PC-3 (cell line): Measurements from ENCODE around the gene SHBG. TPM values are rescaled to one million over a fixed set of nuclear protein-coding genes. Genes with fewer than 3 reads are reported as not detected.

Source experiments
- ATAC-seq: fragments of 200-7000 bp; cut with Tn5 transposase; 2 replicates; pipeline ENCODE4 v1.9.1; 2020; ENCODE audit warnings: mild to moderate bottlenecking, moderate library complexity
- BruUV-seq: library from RNA; stranded (reverse); fragments of 400-500 nt; replicated peaks from 2 replicates; lab custom pipeline; 2021; lab: Mats Ljungman, UMichigan
- CTCF ChIA-PET: fragments of 300-600 bp; sonication (Branson Sonifier 250); formaldehyde crosslinking; loops from one replicate; lab custom pipeline; 2022; ENCODE audit warnings: antibody characterized with exemption; lab: Charles Lee
- POLR2A ChIA-PET: fragments of 300-600 bp; sonication (Branson Sonifier 250); formaldehyde crosslinking; loops from one replicate; lab custom pipeline; 2022; ENCODE audit warnings: antibody characterized with exemption; ENCODE audit not compliant: unreplicated experiment; lab: Charles Lee
- DNase-seq: peaks from one replicate; pipeline ENCODE4 v3.0.0-alpha.2; 2015
- H2AFZ ChIP-seq: fragments of 300-600 bp; sonication (generic); 2 replicates; pipeline ENCODE4 v1.6.0; 2016; ENCODE audit warnings: antibody characterized with exemption, low read length
- H3F3A ChIP-seq: fragments of 300-600 bp; sonication (generic); one replicate; pipeline ENCODE4 v1.6.0; 2017; ENCODE audit warnings: antibody characterized with exemption, low read length, control low read depth, mild to moderate bottlenecking; ENCODE audit not compliant: unreplicated experiment
- H3K27ac ChIP-seq: fragments of 300-600 bp; sonication (generic); 2 replicates; pipeline ENCODE4 v1.5.1; 2016; ENCODE audit warnings: mild to moderate bottlenecking, low read length
- H3K27me3 ChIP-seq: fragments of 300-600 bp; sonication (generic); 2 replicates; pipeline ENCODE4 v1.6.1; 2016; ENCODE audit warnings: low read length, mixed read lengths
- H3K36me3 ChIP-seq: fragments of 300-600 bp; sonication (generic); 2 replicates; pipeline ENCODE4 v1.6.1; 2016; ENCODE audit warnings: low read depth, mixed run types, low read length, mixed read lengths
- H3K4me1 ChIP-seq: fragments of 300-600 bp; sonication (generic); 2 replicates; pipeline ENCODE4 v1.5.1; 2016; ENCODE audit warnings: low read length; ENCODE audit not compliant: insufficient read depth
- H3K4me2 ChIP-seq: fragments of 300-600 bp; sonication (generic); 2 replicates; pipeline ENCODE4 v1.6.0; 2016; ENCODE audit warnings: low read length
- H3K4me3 ChIP-seq: fragments of 300-600 bp; sonication (generic); 2 replicates; pipeline ENCODE4 v1.5.1; 2016; ENCODE audit warnings: mild to moderate bottlenecking, low read length, mixed read lengths
- H3K79me2 ChIP-seq: fragments of 300-600 bp; sonication (generic); 2 replicates; pipeline ENCODE4 v1.6.1; 2017; ENCODE audit warnings: low read length, mixed read lengths
- H3K9ac ChIP-seq: fragments of 300-600 bp; sonication (generic); 2 replicates; pipeline ENCODE4 v1.6.0; 2016; ENCODE audit warnings: mild to moderate bottlenecking, low read length
- H3K9me2 ChIP-seq: fragments of 300-600 bp; sonication (generic); replicated peaks from 2 replicates; pipeline ENCODE4 v1.6.1; 2016; ENCODE audit warnings: mixed run types, low read length, mixed read lengths
- H3K9me3 ChIP-seq: fragments of 300-600 bp; sonication (generic); 2 replicates; pipeline ENCODE4 v1.6.1; 2016; ENCODE audit warnings: low read length, mixed read lengths
- H4K20me1 ChIP-seq: fragments of 300-600 bp; sonication (generic); 2 replicates; pipeline ENCODE4 v1.6.1; 2016; ENCODE audit warnings: low read length, mixed read lengths
- EZH2 ChIP-seq: fragments of 300-600 bp; sonication (generic); IDR thresholded peaks from one replicate; pipeline ENCODE4 v1.6.1; 2017; ENCODE audit warnings: antibody characterized with exemption, mild to moderate bottlenecking, low read length; ENCODE audit not compliant: unreplicated experiment
- EZH2phosphoT487 ChIP-seq: fragments of 300-600 bp; sonication (generic); IDR thresholded peaks from 2 replicates; pipeline ENCODE4 v1.6.1; 2018; ENCODE audit warnings: mild to moderate bottlenecking, antibody characterized with exemption, low read length, borderline replicate concordance
- intact Hi-C: fragments of 100-400 bp; cut with micrococcal nuclease; formaldehyde crosslinking; loops from 2 replicates; pipeline ENCODE4 v1.9.0; 2023
- total RNA-seq: library from RNA; depleted of rRNA; stranded (reverse); fragments of >200 nt; gene quantifications from 2 replicates; pipeline ENCODE4 v1.2.3, GENCODE V29; 2014
- TF ChIP-seq, protein P1 (sequence below): fragments of 300-600 bp; sonication (generic); conservative IDR thresholded peaks from 2 replicates; pipeline ENCODE4 v1.5.1; 2017; ENCODE audit warnings: antibody characterized with exemption, low read depth, mild to moderate bottlenecking, low read length

SHBG gene
- total RNA-seq, 1 experiment from 2014 or later: not detected

DNA sequence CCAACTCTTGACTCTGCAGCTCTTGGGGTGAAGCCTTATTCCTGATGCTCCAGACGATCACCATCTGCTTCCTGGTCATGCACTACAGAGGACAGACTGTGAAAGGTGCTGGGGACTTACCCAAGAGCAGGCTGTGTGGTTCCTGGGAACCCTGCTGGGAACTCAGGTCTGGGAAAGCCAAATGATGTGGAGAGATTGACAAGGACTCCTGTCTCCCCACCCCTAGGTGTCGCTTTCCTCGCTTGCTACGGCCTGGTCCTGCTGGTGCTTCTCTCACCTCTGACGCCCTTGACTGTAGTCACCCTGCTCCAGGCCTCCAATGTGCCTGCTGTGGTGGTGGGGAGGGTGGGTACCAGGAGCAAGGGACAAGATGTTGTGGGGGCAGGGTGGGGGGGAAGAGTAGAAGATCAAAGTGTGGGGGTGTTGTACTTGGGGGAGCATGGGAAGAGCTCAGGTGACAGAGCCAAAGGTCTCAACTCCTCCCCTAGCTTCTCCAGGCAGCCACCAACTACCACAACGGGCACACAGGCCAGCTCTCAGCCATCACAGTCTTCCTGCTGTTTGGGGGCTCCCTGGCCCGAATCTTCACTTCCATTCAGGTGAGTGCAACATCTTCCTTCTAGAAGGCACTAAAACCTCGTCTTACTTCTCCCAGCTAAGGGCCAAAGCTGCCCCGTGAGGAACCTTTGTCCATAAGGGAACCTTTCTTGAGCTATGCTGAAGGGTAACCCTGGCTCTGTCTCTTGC, 43.1 kb upstream of the SHBG start:
- no peak for ATAC-seq
- Histone ChIP-seq H3K27me3 (no peaks in the 10 kb centered on the region), H3K9ac (no peak overlapping the region), H3K4me1 (peaks cover 58% of the 10 kb centered on the region), H3K9me2 (no peaks in the 10 kb centered on the region), H3K4me3 (no peak overlapping the region), H3F3A (no peaks in the 10 kb centered on the region), H3K9me3 (no peaks in the 10 kb centered on the region), H3K36me3 (no peaks in the 10 kb centered on the region; the same call in 1 of the 2 replicates), H4K20me1 (no peaks in the 10 kb centered on the region), H3K27ac (no peak overlapping the region), H3K79me2 (peaks cover 49% of the 10 kb centered on the region), H2AFZ (no peak overlapping the region), H3K4me2 (0 out of 2 replicates have a peak overlapping the region, but pooled peaks have one; percentile 69)
- TF ChIP-seq, protein P1, sequence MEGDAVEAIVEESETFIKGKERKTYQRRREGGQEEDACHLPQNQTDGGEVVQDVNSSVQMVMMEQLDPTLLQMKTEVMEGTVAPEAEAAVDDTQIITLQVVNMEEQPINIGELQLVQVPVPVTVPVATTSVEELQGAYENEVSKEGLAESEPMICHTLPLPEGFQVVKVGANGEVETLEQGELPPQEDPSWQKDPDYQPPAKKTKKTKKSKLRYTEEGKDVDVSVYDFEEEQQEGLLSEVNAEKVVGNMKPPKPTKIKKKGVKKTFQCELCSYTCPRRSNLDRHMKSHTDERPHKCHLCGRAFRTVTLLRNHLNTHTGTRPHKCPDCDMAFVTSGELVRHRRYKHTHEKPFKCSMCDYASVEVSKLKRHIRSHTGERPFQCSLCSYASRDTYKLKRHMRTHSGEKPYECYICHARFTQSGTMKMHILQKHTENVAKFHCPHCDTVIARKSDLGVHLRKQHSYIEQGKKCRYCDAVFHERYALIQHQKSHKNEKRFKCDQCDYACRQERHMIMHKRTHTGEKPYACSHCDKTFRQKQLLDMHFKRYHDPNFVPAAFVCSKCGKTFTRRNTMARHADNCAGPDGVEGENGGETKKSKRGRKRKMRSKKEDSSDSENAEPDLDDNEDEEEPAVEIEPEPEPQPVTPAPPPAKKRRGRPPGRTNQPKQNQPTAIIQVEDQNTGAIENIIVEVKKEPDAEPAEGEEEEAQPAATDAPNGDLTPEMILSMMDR: 0 out of 2 replicates have a peak, but pooled peaks have one; percentile 29
- TF ChIP-seq EZH2 (no peak), EZH2phosphoT487 (no peak)
- intact Hi-C loops: no loop called here
- no TSS peak for BruUV-seq
- POLR2A ChIA-PET: interaction anchor here (0.6 kb wide), 1 partner anchor 13 kb away, joined by 4 read pairs; no protein-coding TSS in a partner anchor
- peak; percentile 19 for DNase-seq
- CTCF ChIA-PET: no interaction called here

DNA sequence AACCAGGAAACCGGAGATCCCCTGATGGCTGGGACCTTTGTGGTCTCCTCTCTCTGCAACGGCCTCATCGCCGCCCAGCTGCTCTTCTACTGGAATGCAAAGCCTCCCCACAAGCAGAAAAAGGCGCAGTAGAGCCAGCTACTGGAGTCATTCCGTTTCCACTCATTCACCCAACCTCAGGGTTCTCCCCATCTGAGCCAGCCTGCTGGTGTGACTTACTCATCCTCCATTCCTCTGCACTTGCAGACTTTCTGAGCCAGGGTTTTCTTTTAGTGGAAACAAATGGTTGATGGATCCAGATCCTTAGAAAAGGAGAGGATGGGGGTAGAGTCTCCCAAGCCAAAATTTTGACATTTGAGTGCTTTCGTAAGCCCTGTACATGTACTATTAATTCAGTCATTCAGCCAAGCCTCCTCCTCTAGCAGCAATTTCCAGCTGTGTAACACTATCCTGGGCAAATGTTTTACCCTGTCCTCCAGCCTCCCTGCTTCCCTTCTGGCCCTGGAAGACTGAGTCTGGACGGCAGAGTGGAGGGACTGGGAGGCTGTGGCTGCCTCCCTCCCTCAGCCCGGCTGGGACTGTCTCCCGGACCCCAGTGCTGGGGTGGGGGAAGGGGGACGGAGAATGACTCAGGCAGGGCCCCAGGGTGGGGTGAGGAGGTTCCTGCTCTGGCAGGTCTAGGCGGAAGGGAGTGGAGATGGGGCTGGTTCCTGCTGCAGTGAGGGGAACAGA, 42.3 kb upstream of the SHBG start:
- H3K4me1 ChIP-seq: peaks cover 58% of the 10 kb centered on the region
- ATAC-seq: peak; percentile 45

DNA sequence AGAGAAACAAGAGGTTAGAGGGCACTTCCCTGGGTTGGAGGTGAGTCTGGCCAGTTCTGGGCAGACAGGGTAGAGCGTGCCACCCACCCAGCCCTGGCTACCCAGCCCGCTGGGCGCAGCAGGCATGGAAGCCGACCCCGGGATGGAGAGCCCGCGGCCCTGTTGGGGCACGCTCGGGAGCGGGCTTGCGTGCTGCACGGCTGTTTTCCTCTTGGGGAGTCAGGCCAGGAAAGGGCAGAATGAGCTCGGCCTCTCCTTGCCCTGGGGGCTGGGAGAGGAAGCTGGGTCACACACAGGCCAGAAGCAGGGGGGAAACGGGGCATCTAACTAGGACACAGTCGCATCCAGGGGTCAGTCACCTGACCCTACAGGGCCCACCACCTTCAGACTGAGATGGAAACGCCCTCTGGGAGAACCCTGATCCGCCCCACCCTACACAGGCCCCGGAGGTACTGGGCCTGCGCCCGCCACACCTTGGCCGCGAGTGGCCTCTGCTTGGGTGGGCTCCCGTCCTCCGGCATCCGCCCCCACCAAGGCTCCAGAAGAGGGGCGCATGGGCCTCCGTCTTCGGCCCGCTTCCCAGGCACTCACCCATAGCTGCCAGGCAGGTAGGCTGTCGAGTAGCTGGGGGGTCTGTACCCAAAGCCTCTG, 41.3 kb upstream of the SHBG start:
- no peaks in the 10 kb centered on the region for H3K9me3 ChIP-seq
- peak overlapping the region; percentile 69 for H3K4me2 ChIP-seq
- intact Hi-C loops: no loop called here
- peak overlapping the region; percentile 70 for H3K27ac ChIP-seq
- H3K27me3 ChIP-seq: no peaks in the 10 kb centered on the region
- H2AFZ ChIP-seq: no peak overlapping the region
- POLR2A ChIA-PET: no interaction called here
- TF ChIP-seq EZH2phosphoT487: no peak
- no peak for TF ChIP-seq EZH2
- TF ChIP-seq, protein P1: no peak
- H3K9me2 ChIP-seq: no peaks in the 10 kb centered on the region
- peaks cover 35% of the 10 kb centered on the region for H3K79me2 ChIP-seq
- peaks cover 3% of the 10 kb centered on the region; the same call in 1 of the 2 replicates for H3K36me3 ChIP-seq
- no peak for ATAC-seq
- no peak for DNase-seq
- H3F3A ChIP-seq: no peaks in the 10 kb centered on the region
- no TSS peak for BruUV-seq
- no peak overlapping the region; the same call in 1 of the 2 replicates for H3K4me3 ChIP-seq
- H4K20me1 ChIP-seq: no peaks in the 10 kb centered on the region
- H3K9ac ChIP-seq: peak overlapping the region; percentile 25; the same call in 1 of the 2 replicates
- CTCF ChIA-PET: interaction anchor here (1.1 kb wide), 1 partner anchor 99 kb away, joined by 4 read pairs; the partner anchor contains the start of genes TP53 and WRAP53
- H3K4me1 ChIP-seq: peaks cover 51% of the 10 kb centered on the region

More for the DNA sequence above, 42.3 kb upstream of the SHBG start:
- Histone ChIP-seq H3K36me3 (no peaks in the 10 kb centered on the region; the same call in 1 of the 2 replicates), H3K9me2 (no peaks in the 10 kb centered on the region), H3K27ac (peak overlapping the region; percentile 70), H3K79me2 (peaks cover 42% of the 10 kb centered on the region), H3K4me2 (peak overlapping the region; percentile 69), H2AFZ (no peak overlapping the region), H3K9ac (peak overlapping the region; percentile 25; the same call in 1 of the 2 replicates), H3F3A (no peaks in the 10 kb centered on the region), H3K9me3 (no peaks in the 10 kb centered on the region), H3K4me3 (peak overlapping the region; percentile 30; the same call in 1 of the 2 replicates), H4K20me1 (no peaks in the 10 kb centered on the region), H3K27me3 (no peaks in the 10 kb centered on the region)
- peak; percentile 45 for DNase-seq
- CTCF ChIA-PET: no interaction called here
- no peak for TF ChIP-seq EZH2phosphoT487
- no TSS peak for BruUV-seq
- intact Hi-C loops: no loop called here
- POLR2A ChIA-PET: interaction anchor here (0.6 kb wide), 1 partner anchor 13 kb away, joined by 4 read pairs; no protein-coding TSS in a partner anchor
